Liver (tissue), 9 donors: Measurements from ENCODE around the gene PPP1R9A. TPM values are rescaled to one million over a fixed set of nuclear protein-coding genes. Genes with fewer than 3 reads are reported as not detected.

Source experiments
- DNase-seq: peaks from one replicate; pipeline ENCODE4 v3.0.0-alpha.2; 2017; ENCODE audit warnings: low spot score
- H3K27ac ChIP-seq, 2 donors: one replicate each; pipeline ENCODE4 v1.7.0; 2013; ENCODE audit warnings: inconsistent platforms in 2 of 2, low read length in 2 of 2, control low read depth in 1 of 2, low read depth in 1 of 2, mild to moderate bottlenecking in 1 of 2
- H3K27me3 ChIP-seq, 4 donors: one replicate each; pipeline versions ENCODE4 v1.6.1 to v1.7.0; 2013; ENCODE audit warnings: low read length in 3 of 4, inconsistent platforms in 1 of 4, mild to moderate bottlenecking in 1 of 4, moderate library complexity in 1 of 4; ENCODE audit not compliant: control insufficient read depth in 4 of 4, insufficient read depth in 4 of 4
- H3K36me3 ChIP-seq, 4 donors: one replicate each; pipeline versions ENCODE4 v1.6.1 to v1.7.0; 2013; ENCODE audit warnings: low read length in 3 of 4, mild to moderate bottlenecking in 3 of 4, low read depth in 1 of 4, moderate library complexity in 1 of 4; ENCODE audit not compliant: control insufficient read depth in 4 of 4, insufficient read depth in 3 of 4
- H3K4me1 ChIP-seq, 4 donors: one replicate each; pipeline versions ENCODE4 v1.6.1 to v1.7.0; 2013; ENCODE audit warnings: low read length in 3 of 4, mild to moderate bottlenecking in 3 of 4, moderate library complexity in 1 of 4; ENCODE audit not compliant: control insufficient read depth in 4 of 4, insufficient read depth in 4 of 4
- H3K4me3 ChIP-seq, 3 donors: one replicate each; pipeline versions ENCODE4 v1.6.1 to v1.7.0; 2013; ENCODE audit warnings: low read length in 3 of 3, control low read depth in 1 of 3, low read depth in 1 of 3, mild to moderate bottlenecking in 1 of 3
- H3K9ac ChIP-seq, 2 donors: one replicate each; pipeline ENCODE4 v1.7.0; 2013; ENCODE audit warnings: low read length in 2 of 2, mild to moderate bottlenecking in 2 of 2, moderate library complexity in 2 of 2, control low read depth in 1 of 2, low read depth in 1 of 2
- H3K9me3 ChIP-seq, 4 donors: one replicate each; pipeline versions ENCODE4 v1.6.1 to v1.7.0; 2013; ENCODE audit warnings: low read length in 3 of 4; ENCODE audit not compliant: control insufficient read depth in 4 of 4
- CTCF ChIP-seq: fragments of 150-350 bp; IDR thresholded peaks from 2 replicates; pipeline ENCODE4 v1.5.1; 2017; ENCODE audit warnings: improper control_type of control experiment, low read depth, low read length; ENCODE audit not compliant: missing input control
- EGR1 ChIP-seq, 2 donors: IDR thresholded peaks; 2 replicates each; pipeline ENCODE4 v1.6.1; 2016 to 2018; ENCODE audit warnings: antibody characterized with exemption in 2 of 2, low read depth in 2 of 2
- FOXA1 ChIP-seq: IDR thresholded peaks from 2 replicates; pipeline ENCODE4 v1.6.1; 2016; ENCODE audit warnings: antibody characterized with exemption
- FOXA2 ChIP-seq: IDR thresholded peaks from 2 replicates; pipeline ENCODE4 v1.6.1; 2016; ENCODE audit warnings: antibody characterized with exemption
- GABPA ChIP-seq, 2 donors: IDR thresholded peaks in 1 of 2; conservative IDR thresholded peaks in 1 of 2; 2 replicates each; pipeline ENCODE4 v1.6.1; 2016; ENCODE audit warnings: antibody characterized with exemption in 2 of 2, mild to moderate bottlenecking in 1 of 2, moderate library complexity in 1 of 2
- HNF4A ChIP-seq, 2 donors: conservative IDR thresholded peaks; 2 replicates each; pipeline ENCODE4 v1.6.1; 2016; ENCODE audit warnings: antibody characterized with exemption in 2 of 2, mild to moderate bottlenecking in 2 of 2
- HNF4G ChIP-seq: IDR thresholded peaks from 2 replicates; pipeline ENCODE4 v1.6.1; 2016; ENCODE audit warnings: antibody characterized with exemption
- JUND ChIP-seq, 2 donors: IDR thresholded peaks; 2 replicates each; pipeline ENCODE4 v1.6.1; 2016; ENCODE audit warnings: antibody characterized with exemption in 2 of 2
- MAX ChIP-seq: IDR thresholded peaks from 2 replicates; pipeline ENCODE4 v1.6.1; 2016; ENCODE audit warnings: antibody characterized with exemption
- NR2F2 ChIP-seq: IDR thresholded peaks from 2 replicates; pipeline ENCODE4 v1.6.1; 2016; ENCODE audit warnings: antibody characterized with exemption
- RAD21 ChIP-seq, 2 donors: IDR thresholded peaks; 2 replicates each; pipeline ENCODE4 v1.6.1; 2016; ENCODE audit warnings: antibody characterized with exemption in 2 of 2, mild to moderate bottlenecking in 2 of 2
- REST ChIP-seq: IDR thresholded peaks from 2 replicates; pipeline ENCODE4 v1.6.1; 2016; ENCODE audit warnings: antibody characterized with exemption, mild to moderate bottlenecking
- RXRA ChIP-seq, 2 donors: IDR thresholded peaks; 2 replicates each; pipeline ENCODE4 v1.6.1; 2017 to 2018; ENCODE audit warnings: antibody characterized with exemption in 2 of 2, mild to moderate bottlenecking in 1 of 2
- TAF1 ChIP-seq: conservative IDR thresholded peaks from 2 replicates; pipeline ENCODE4 v1.6.1; 2016; ENCODE audit warnings: antibody characterized with exemption, mild to moderate bottlenecking
- YY1 ChIP-seq: IDR thresholded peaks from 2 replicates; pipeline ENCODE4 v1.6.1; 2016; ENCODE audit warnings: antibody characterized with exemption, mild to moderate bottlenecking
- polyA plus RNA-seq, 2 donors: library from polyadenylated mRNA; stranded (reverse) in 1 of 2; unstranded in 1 of 2; fragments of 200-250 nt in 1 of 2; fragments of >200 nt in 1 of 2; fragmentation: Nextera tagmentation in 1 of 2; extraction: Ambion mirVana in 1 of 2; gene quantifications; one replicate each; pipeline versions ENCODE4 v1.2.1 to v1.2.3, GENCODE V29; 2013 to 2015
- total RNA-seq, 2 donors: library from RNA; depleted of rRNA; stranded (reverse); fragments of >200 nt; gene quantifications; one replicate each; pipeline ENCODE4 v1.2.3, GENCODE V29; 2014
- TF ChIP-seq, protein P1 (sequence below): IDR thresholded peaks from 2 replicates; pipeline ENCODE4 v1.6.1; 2016; ENCODE audit warnings: antibody characterized with exemption
- TF ChIP-seq, protein P2 (sequence below): IDR thresholded peaks from 2 replicates; pipeline ENCODE4 v1.6.1; 2016; ENCODE audit warnings: antibody characterized with exemption
- donor health status: healthy.
- donor health status: healthy.
- donor health status: healthy.
- donor health status: healthy.
- donor health status: healthy.

The PPP1R9A gene
- total and polyA plus RNA-seq, 4 donors = 0.17 to 5.4 (median 2.7) TPM

DNA sequence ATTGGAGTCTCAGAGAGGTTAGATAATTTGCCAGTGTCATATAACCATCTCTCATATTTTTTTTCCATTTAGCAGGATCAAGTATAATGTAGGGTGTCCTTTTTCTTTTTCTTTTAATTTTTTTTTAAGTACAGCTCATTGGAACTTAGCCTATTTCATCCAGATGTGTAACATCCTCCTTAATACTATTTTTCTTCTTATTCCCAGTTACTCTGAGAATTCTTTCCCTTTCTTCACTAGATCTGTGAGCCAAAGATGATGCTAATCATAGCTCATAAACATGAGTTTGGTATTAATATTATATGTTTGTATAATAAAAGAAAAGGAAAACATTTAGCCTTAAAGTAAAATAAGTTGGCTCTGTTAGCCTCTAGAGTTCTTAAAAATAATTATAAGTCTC lies 32.8 kb downstream of the PPP1R9A start:
- Histone ChIP-seq H3K27ac (no peak overlapping the region), H3K9ac (no peak overlapping the region), H3K4me1 (no peaks in the 10 kb centered on the region), H3K36me3 (no peaks in the 10 kb centered on the region), H3K4me3 (no peak overlapping the region), H3K27me3 (no peaks in the 10 kb centered on the region), H3K9me3 (no peaks in the 10 kb centered on the region)
- TF ChIP-seq YY1 = no peak
- no peak for TF ChIP-seq JUND (IDR thresholded peaks at IDR 0.05)
- TF ChIP-seq, protein P1, sequence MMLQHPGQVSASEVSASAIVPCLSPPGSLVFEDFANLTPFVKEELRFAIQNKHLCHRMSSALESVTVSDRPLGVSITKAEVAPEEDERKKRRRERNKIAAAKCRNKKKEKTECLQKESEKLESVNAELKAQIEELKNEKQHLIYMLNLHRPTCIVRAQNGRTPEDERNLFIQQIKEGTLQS = no peak
- no peak for TF ChIP-seq EGR1 (IDR thresholded peaks at IDR 0.05; ENCODE audit: low read depth in 2 of 2)
- no peak for TF ChIP-seq FOXA2
- no peak for TF ChIP-seq RXRA (IDR thresholded peaks at IDR 0.05)
- no peak for TF ChIP-seq TAF1
- no peak for TF ChIP-seq NR2F2
- TF ChIP-seq RAD21 (IDR thresholded peaks at IDR 0.05) = no peak
- TF ChIP-seq HNF4A (conservative IDR thresholded peaks at IDR 0.05) = no peak
- no peak for TF ChIP-seq HNF4G
- TF ChIP-seq MAX = no peak
- TF ChIP-seq, protein P2, sequence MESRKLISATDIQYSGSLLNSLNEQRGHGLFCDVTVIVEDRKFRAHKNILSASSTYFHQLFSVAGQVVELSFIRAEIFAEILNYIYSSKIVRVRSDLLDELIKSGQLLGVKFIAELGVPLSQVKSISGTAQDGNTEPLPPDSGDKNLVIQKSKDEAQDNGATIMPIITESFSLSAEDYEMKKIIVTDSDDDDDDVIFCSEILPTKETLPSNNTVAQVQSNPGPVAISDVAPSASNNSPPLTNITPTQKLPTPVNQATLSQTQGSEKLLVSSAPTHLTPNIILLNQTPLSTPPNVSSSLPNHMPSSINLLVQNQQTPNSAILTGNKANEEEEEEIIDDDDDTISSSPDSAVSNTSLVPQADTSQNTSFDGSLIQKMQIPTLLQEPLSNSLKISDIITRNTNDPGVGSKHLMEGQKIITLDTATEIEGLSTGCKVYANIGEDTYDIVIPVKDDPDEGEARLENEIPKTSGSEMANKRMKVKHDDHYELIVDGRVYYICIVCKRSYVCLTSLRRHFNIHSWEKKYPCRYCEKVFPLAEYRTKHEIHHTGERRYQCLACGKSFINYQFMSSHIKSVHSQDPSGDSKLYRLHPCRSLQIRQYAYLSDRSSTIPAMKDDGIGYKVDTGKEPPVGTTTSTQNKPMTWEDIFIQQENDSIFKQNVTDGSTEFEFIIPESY = no peak
- TF ChIP-seq GABPA (IDR thresholded peaks at IDR 0.05 in 1 of 2, conservative IDR thresholded peaks at IDR 0.05 in 1 of 2) = no peak
- TF ChIP-seq REST = no peak
- TF ChIP-seq CTCF = no peak
- no peak for TF ChIP-seq FOXA1
- DNase-seq = no peak
